ENCODE measurements around the gene CCDC141. TPM values are rescaled to one million over a fixed set of nuclear protein-coding genes. Genes with fewer than 3 reads are reported as not detected.

Gene CCDC141
- total and polyA plus RNA-seq, 2 donors (not counting 3 experiments of a cell fraction or from before 2014, with no cell fraction given) = not detected

GRCh38 chr2:178806543-178806942 is 243.4 kb downstream of the CCDC141 start:
- intact Hi-C loops (cut with micrococcal nuclease) = no loop called here
- no peak overlapping the region for H3K9ac ChIP-seq (replicated peaks; ENCODE audit: extremely low read depth, insufficient read depth, low read length)
- H2AFZ ChIP-seq (ENCODE audit: low read depth, low read length) = no peak overlapping the region
- POLR2A ChIA-PET = no interaction called here
- no peaks in the 10 kb centered on the region for H3K9me1 ChIP-seq (replicated peaks; ENCODE audit: control insufficient read depth, extremely low read depth, insufficient read depth, low read length)
- dilution Hi-C loops (cut with MboI; ENCODE audit: extremely low pct_ligation_motif_present, low sequenced_read_pairs) = loop anchor here (25.0 kb wide), 1 partner anchor 106 kb away; no protein-coding TSS in a partner anchor
- CTCF ChIA-PET = interaction anchor here (1.0 to 2.1 kb wide), 3 partner anchors 9 to 107 kb away, joined by 3 to 5 read pairs (median 4); no protein-coding TSS in a partner anchor
- TF ChIP-seq CTCF (IDR thresholded peaks at IDR 0.05; ENCODE audit: extremely low read depth in 1 of 2, insufficient read depth in 1 of 2, low read depth in 1 of 2, low read length in 2 of 2) (no peak), EZH2 (IDR thresholded peaks at IDR 0.05; ENCODE audit: borderline replicate concordance, low read depth, low read length, severe bottlenecking) (no peak), MYC (IDR thresholded peaks at IDR 0.05; ENCODE audit: low read depth, low read length) (no peak), JUN (IDR thresholded peaks at IDR 0.05; ENCODE audit: borderline replicate concordance, insufficient read depth, insufficient read length, low read depth) (no peak)
- no peaks in the 10 kb centered on the region for H3K36me3 ChIP-seq (ENCODE audit: control insufficient read depth in 2 of 2, extremely low read depth in 1 of 2, insufficient read depth in 2 of 2, low read length in 2 of 2)
- no peak overlapping the region for H3K4me2 ChIP-seq (ENCODE audit: insufficient read depth, low read length)
- H4K20me1 ChIP-seq (replicated peaks; ENCODE audit: control insufficient read depth, extremely low read depth, insufficient read depth, low read length) = no peaks in the 10 kb centered on the region
- no peak for FAIRE-seq
- H3K9me3 ChIP-seq (replicated peaks; ENCODE audit: control insufficient read depth, insufficient read depth, low read length) = no peaks in the 10 kb centered on the region
- H3K4me3 ChIP-seq (replicated peaks in 1 of 3; ENCODE audit: insufficient read depth in 1 of 3, low read depth in 1 of 3, low read length in 3 of 3) = no peak overlapping the region
- no peak for DNase-seq (ENCODE audit: low read depth, low spot score)
- H3K79me2 ChIP-seq (ENCODE audit: control insufficient read depth, insufficient read depth, low read length) = no peaks in the 10 kb centered on the region
- H3K4me1 ChIP-seq (ENCODE audit: control insufficient read depth, extremely low read depth, insufficient read depth, low read length) = no peaks in the 10 kb centered on the region
- no TSS peak for BruUV-seq (replicated peaks)
- H3K27ac ChIP-seq (ENCODE audit: insufficient read depth, low read depth, low read length) = no peak overlapping the region
- H3K27me3 ChIP-seq (ENCODE audit: control insufficient read depth in 2 of 2, insufficient read depth in 2 of 2, low read length in 2 of 2) = no peaks in the 10 kb centered on the region

- H3K79me2 ChIP-seq (ENCODE audit: control insufficient read depth, insufficient read depth, low read length) = no peaks in the 10 kb centered on the region
- H3K9me3 ChIP-seq (replicated peaks; ENCODE audit: control insufficient read depth, insufficient read depth, low read length) = no peaks in the 10 kb centered on the region
- H3K27me3 ChIP-seq (ENCODE audit: control insufficient read depth in 2 of 2, insufficient read depth in 2 of 2, low read length in 2 of 2) = no peaks in the 10 kb centered on the region
- H3K4me1 ChIP-seq (ENCODE audit: control insufficient read depth, extremely low read depth, insufficient read depth, low read length) = no peaks in the 10 kb centered on the region
- H3K27ac ChIP-seq (ENCODE audit: insufficient read depth, low read depth, low read length) = no peak overlapping the region
- no peak for TF ChIP-seq POLR2AphosphoS5 (IDR thresholded peaks at IDR 0.05; ENCODE audit: insufficient read depth, low read depth, low read length)
- BruUV-seq (replicated peaks) = no TSS peak
- no peaks in the 10 kb centered on the region for H4K20me1 ChIP-seq (replicated peaks; ENCODE audit: control insufficient read depth, extremely low read depth, insufficient read depth, low read length)
- H2AFZ ChIP-seq (ENCODE audit: low read depth, low read length) = no peak overlapping the region
- H3K9me1 ChIP-seq (replicated peaks; ENCODE audit: control insufficient read depth, extremely low read depth, insufficient read depth, low read length) = no peaks in the 10 kb centered on the region
- no peak for FAIRE-seq
- ChIA-PET CTCF (interaction anchor here (0.8 to 2.1 kb wide), 4 partner anchors 9 to 85 kb away, joined by 3 to 10 read pairs (median 4); no protein-coding TSS in a partner anchor), POLR2A (no interaction called here)
- no peak overlapping the region for H3K9ac ChIP-seq (replicated peaks; ENCODE audit: extremely low read depth, insufficient read depth, low read length)
- dilution Hi-C loops (cut with MboI; ENCODE audit: extremely low pct_ligation_motif_present, low sequenced_read_pairs) (loop anchor here (25.0 kb wide), 1 partner anchor 107 kb away; no protein-coding TSS in a partner anchor), intact Hi-C loops (cut with micrococcal nuclease) (no loop called here)
- H3K4me2 ChIP-seq (ENCODE audit: insufficient read depth, low read length) = no peak overlapping the region
- H3K4me3 ChIP-seq (replicated peaks in 1 of 3; ENCODE audit: insufficient read depth in 1 of 3, low read depth in 1 of 3, low read length in 3 of 3) = no peak overlapping the region
- DNase-seq (ENCODE audit: low read depth, low spot score) = no peak
- H3K36me3 ChIP-seq (ENCODE audit: control insufficient read depth in 2 of 2, extremely low read depth in 1 of 2, insufficient read depth in 2 of 2, low read length in 2 of 2) = no peaks in the 10 kb centered on the region
Measured at GRCh38 chr2:178805457-178805856, 244.5 kb downstream of the CCDC141 start.

All from endothelial cell of umbilical vein (primary cell).